Prostate gland (tissue), 2 donors: ENCODE results near the gene PLCB4.

Experiments
- CTCF ChIP-seq, 4 experiments: fragments of 200-600 bp in 2 of 4; fragments of 450-650 bp in 2 of 4; sonication (generic) in 2 of 4; IDR thresholded peaks; 1 replicate in 3 of 4; 2 replicates in 1 of 4; pipeline ENCODE4 v1.5.1; 2016 to 2019; ENCODE audit warnings: antibody characterized with exemption in 4 of 4, mild to moderate bottlenecking in 2 of 4, moderate library complexity in 2 of 4
- POLR2A ChIP-seq: fragments of 450-650 bp; IDR thresholded peaks from one replicate; pipeline ENCODE4 v1.6.1; 2016; ENCODE audit warnings: antibody characterized with exemption, mild to moderate bottlenecking

GRCh38 chr20:9367328-9367727, 298.4 kb downstream of the PLCB4 start:
- no peak for TF ChIP-seq POLR2A
- TF ChIP-seq CTCF (IDR thresholded peaks at IDR 0.05) = no peak
